Left ventricle myocardium superior (tissue), 1 donor: ENCODE results near the gene DBNDD1. TPM values are rescaled to one million over a fixed set of nuclear protein-coding genes. Genes with fewer than 3 reads are reported as not detected.
"Not testable (repeated sequence)": the region's sequence is repeated elsewhere in the genome, so short reads cannot be mapped to it uniquely, and the experiment has no call there.

Experiments
- ATAC-seq: fragments of 200-7000 bp; cut with Tn5 transposase; one replicate; pipeline ENCODE4 v1.9.1; 2020; ENCODE audit warnings: mild to moderate bottlenecking, moderate library complexity
- DNase-seq: peaks from one replicate; pipeline ENCODE4 v3.0.0-alpha.2; 2020
- intact Hi-C: fragments of 100-400 bp; cut with micrococcal nuclease; formaldehyde crosslinking; loops from one replicate; pipeline ENCODE4 v1.11.0; 2022
- total RNA-seq: library from RNA; stranded (reverse); fragmentation: NEBNext Ultra II Directional; extraction: Animal tissue kit (Norgen Biotek cat#: 25700); gene quantifications from one replicate; pipeline ENCODE4 v1.2.1, GENCODE V29; 2021
- donor health status: DM: no; HTN: yes; CAD: no; lungs with severe emphysema.

The DBNDD1 gene
- total RNA-seq, 1 donor from 2014 or later, result 6.3 TPM

- ATAC-seq, result peak; percentile 42
- intact Hi-C loops, result no loop called here
- peak; percentile 51 for DNase-seq
Observed at GRCh38 chr16:89971495-89972243, 47.6 kb downstream of the DBNDD1 start.

DNA sequence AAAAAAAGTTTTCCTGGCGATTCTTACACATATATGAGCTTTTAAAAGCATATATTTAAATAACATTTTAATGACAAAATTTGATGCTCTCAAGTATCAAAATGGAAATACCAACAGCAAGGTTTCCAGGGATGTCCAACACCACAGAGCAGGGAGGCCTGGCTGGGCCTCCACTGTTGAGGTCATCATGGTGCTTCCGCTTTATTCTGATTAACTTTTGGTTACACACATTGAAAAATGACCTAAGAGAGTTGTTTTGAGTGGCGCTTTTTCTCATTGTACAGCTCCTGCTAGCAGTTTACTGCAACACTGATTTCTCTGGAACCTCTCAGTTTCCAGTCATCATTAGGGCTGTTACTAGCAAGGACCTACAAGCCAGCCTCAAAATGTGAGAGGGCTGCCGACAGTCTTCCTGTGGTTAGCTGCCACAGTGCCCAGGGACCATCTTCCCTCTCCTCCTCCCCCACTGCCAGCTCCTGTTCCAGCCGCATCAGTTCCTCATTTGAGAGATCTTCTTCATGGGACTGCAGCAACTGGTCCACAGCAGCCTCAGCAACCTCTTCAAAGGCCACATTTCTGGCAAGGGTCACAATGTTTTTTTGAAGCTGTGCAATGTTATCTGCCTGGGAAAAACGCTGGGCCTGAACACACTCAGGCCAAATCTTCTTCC lies 49.4 kb downstream of the DBNDD1 start:
- no peak for ATAC-seq
- intact Hi-C loops, result no loop called here
- no peak for DNase-seq

- DNase-seq, intact Hi-C loops, ATAC-seq: not testable (repeated sequence)
Observed at GRCh38 chr16:89968074-89968473, 51.2 kb downstream of the DBNDD1 start.

DNA sequence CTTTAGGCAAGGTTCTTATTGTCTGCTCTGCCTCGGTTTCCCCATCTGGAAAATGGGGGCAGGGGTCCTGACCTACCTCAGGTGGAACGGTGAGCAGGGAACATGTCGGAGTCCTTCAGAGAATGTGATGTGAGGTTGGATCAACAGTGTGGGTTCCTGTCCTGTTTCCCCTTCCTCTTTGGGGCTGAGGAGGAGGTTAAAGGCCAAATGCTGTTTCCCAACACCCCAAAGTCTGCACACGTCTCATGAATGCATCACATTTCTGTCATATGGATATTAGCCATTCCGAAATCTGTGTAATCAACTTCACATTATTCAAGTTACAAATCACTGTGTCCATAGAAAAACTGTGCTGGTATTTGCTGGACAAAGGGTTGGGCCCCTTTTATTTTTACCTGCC lies 51.8 kb downstream of the DBNDD1 start:
- ATAC-seq, DNase-seq, intact Hi-C loops: not testable (repeated sequence)

GRCh38 chr16:89966756-89967155 lies 52.5 kb downstream of the DBNDD1 start:
- intact Hi-C loops, result no loop called here
- ATAC-seq (no peak), DNase-seq (no peak)

- intact Hi-C loops, result no loop called here
- DNase-seq (no peak), ATAC-seq (no peak)
Observed at GRCh38 chr16:89965447-89966225, 53.6 kb downstream of the DBNDD1 start.

DNA sequence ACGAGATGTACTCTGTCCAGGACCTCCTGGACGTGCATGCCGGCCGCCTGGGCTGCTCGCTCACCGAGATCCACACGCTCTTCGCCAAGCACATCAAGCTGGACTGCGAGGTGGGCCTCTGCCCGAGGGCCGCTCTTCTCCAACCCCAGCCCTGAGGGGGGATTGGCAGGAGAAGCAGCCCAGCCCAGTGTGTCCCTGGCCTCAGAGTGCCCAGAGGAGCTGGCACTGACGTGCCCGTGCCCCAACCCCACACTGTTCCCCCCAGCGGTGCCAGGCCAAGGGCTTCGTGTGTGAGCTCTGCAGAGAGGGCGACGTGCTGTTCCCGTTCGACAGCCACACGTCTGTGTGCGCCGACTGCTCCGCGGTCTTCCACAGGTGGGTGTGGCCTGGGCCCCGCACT lies 55.1 kb downstream of the DBNDD1 start:
- DNase-seq (no peak), ATAC-seq (no peak)
- intact Hi-C loops, result no loop called here

- intact Hi-C loops, result no loop called here
- ATAC-seq, result no peak
Observed at GRCh38 chr16:89962754-89963498, 56.3 kb downstream of the DBNDD1 start.

DNA sequence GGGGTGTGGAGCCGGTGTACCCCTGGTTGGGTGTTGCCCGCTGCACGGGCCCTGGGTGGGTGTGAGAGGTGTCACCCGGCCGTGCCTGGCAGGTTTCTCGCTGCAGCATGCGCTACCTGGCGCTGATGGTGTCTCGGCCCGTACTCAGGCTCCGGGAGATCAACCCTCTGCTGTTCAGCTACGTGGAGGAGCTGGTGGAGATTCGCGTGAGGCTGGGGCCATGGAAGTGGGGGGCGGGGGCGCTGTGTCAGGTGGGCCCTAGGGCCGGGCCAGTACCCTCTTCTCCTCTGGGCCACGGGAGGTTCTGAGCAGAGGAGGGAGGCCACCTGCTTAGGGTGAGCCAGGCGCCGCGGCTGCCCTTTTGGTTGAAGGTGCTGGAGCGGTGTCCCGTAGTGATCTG lies 57.3 kb downstream of the DBNDD1 start:
- intact Hi-C loops, result no loop called here
- no peak for DNase-seq
- ATAC-seq, result no peak

More at GRCh38 chr16:89962754-89963498, 56.3 kb downstream of the DBNDD1 start:
- no peak for DNase-seq

DNA sequence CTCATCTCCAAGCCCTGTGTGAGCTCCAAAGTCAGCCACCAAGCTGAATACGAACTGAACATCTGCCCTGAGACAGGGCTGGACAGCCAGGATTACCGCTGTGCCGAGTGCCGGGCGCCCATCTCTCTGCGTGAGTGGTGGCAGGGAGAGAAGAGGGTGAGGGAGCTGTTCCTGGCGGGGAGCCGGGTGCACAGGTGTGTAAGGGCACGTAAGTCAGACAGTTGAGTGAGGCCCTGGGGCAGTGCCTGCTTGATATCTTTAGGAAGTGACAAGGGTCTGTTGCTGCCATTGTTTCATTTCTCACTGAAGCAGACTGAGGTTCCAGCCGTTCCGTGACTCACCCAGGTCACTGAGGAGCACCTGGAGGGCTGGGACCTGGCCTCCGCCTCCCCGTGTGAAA lies 58.3 kb downstream of the DBNDD1 start:
- no peak for ATAC-seq
- DNase-seq, result no peak
- intact Hi-C loops, result no loop called here

- DNase-seq (no peak), ATAC-seq (no peak)
- intact Hi-C loops, result no loop called here
Observed at GRCh38 chr16:89958596-89958995, 60.7 kb downstream of the DBNDD1 start.

GRCh38 chr16:89958068-89958467 lies 61.2 kb downstream of the DBNDD1 start:
- ATAC-seq (peak; percentile 54), DNase-seq (peak; percentile 58)
- intact Hi-C loops, result no loop called here

GRCh38 chr16:89957216-89957785 lies 62.0 kb downstream of the DBNDD1 start:
- no peak for DNase-seq
- ATAC-seq, result peak; percentile 9

DNA sequence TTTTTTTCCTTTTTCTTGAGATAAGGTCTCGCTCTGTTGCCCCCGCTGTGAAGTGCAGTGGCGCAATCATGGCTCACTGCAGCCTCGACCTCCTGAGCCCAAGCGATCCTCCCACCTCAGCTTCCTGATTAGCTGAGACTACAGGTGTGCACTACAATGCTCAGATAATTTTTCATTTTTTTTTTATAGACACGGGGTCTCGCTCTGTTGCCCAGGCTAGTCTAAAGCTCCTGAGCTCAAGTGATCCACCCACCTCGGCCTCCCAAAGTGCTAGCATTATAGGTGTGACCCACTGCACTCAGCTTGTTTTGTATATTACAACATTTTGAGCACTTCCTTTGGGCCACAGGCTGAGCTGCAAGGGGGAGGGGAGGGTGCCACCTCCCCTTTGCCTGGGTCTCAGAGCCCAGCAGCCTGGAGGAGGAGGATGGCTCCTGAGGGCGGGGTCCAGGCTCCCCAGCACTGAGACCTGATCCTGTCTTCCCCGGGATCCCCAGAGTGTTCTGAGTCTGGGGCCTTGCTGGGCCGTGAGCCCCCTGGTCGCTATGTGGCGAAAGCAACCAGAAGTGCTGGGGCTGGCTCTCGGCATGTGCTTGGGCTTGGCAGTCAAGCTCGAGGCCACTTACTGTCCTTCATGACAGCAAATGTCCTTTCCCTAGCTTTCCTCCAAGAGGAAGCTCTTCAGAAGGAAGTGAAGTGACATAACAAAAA lies 62.6 kb downstream of the DBNDD1 start:
- ATAC-seq (peak; percentile 26), DNase-seq (no peak)
- intact Hi-C loops, result no loop called here

More at GRCh38 chr16:89957216-89957785, 62.0 kb downstream of the DBNDD1 start:
- intact Hi-C loops, result no loop called here

- DNase-seq (no peak), ATAC-seq (no peak)
- intact Hi-C loops, result no loop called here
Observed at GRCh38 chr16:89955001-89955685, 64.1 kb downstream of the DBNDD1 start.
